Stimulated activated CD8-positive, alpha-beta memory T cell treated with anti-CD3 and anti-CD28 coated beads, Interleukin-15, amount 100 ng/mL, for 4 hours (primary cell): ENCODE results near the gene TCF15.

Source experiments
- DNase-seq, 2 donors: peaks; one replicate each; pipeline ENCODE4 v3.0.0-alpha.2; 2020; ENCODE audit warnings: low read depth in 2 of 2

Gene TCF15

DNA sequence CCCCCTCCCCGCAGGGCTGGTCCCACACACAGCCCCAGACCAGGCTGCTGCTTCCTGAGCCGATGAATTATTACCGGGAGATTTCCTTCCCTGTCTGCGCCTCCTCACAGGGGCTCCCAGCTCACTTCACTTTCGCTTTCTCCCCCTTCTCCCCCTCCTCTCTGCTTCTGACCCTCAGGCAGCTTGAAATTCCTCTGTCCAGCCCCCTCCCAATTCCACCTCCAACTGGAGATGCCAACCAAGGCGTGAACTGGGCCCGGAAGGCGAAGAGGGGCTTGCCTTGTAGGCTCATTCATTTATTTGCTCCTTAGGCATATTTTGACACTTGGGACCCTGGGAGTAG, 1.7 kb upstream of the TCF15 start:
- DNase-seq = no peak

DNA sequence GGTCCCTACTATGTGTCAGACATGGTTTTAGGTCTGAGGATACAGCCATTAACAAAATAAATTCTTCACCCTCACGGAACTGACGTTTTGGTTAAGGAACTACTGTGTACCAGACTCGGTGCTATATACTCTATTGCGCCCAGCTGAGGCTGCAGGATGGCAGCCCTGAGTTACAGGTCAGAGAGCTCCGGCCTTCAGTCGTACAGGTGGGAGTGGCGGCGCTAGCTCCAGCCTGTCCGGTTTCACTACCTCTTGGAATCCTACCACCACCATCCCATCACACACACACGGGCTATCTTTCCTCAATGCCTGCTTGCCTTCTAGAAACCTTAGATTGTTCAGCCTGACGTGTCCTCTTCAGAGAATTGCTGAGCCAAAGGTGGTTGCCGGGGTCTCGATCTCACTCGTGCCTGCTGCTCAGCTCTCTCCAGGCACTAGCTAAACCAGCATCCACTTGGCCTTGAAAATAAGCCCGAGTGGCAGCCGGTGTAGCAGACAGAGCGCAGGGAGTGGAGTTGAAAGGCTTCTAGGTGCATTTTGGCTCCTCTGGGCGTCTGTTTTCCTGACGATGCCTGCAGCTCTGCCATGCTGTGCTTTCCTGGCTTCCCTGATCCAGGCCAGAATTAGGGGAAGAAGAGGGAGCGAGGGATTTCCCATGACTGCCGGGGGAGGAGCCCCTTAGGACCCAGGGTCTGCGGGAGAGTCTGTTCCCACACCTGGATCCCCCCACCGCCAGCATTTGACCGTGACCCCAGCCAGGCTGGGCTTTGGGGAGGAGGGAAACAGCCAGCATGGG, 1.1 kb upstream of the TCF15 start:
- DNase-seq = no peak

GRCh38 chr20:609371-609964, 641 bp downstream of the TCF15 start:
- no peak for DNase-seq

GRCh38 chr20:608970-609369, 1.1 kb downstream of the TCF15 start:
- DNase-seq = no peak

DNA sequence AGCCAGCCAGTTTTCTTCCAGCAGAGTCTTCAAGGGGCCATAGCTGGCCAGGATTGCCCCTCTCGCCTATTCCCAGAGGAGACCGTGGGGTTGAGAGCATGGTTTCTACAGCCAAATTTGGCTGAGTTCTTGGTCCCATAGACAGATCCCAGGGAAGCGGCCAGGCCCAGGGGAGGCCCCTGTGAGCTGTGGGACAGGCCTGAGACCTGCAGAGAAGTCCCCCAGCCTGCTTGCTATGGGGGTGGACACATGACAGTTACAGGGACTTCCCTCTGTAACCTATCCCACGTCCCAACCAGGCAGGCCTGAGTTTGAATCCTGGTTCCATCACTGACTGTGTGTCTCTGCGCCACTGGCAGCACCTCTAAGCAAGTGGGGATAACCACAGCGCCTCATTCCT, 2.6 kb downstream of the TCF15 start:
- DNase-seq = no peak

DNA sequence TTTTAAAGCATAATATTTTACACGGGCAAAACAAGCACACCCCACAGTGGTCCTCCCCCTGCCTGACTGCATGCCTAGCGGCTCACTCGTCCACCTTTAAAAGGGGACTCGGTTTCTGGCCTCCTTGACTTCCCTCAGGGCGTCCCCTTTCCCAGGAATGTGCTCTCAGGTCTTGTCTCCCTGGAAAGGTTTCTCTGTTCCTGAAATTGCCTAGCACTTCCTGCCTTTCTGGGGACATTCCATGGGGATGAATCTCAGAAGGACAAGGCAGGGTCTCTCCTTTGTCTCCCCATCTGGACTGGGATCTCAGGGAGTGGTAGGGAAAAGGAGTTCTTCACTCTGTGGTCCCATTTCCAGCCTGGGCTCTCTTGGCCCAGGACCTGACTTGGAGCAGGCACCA, 4.9 kb downstream of the TCF15 start:
- no peak for DNase-seq

DNA sequence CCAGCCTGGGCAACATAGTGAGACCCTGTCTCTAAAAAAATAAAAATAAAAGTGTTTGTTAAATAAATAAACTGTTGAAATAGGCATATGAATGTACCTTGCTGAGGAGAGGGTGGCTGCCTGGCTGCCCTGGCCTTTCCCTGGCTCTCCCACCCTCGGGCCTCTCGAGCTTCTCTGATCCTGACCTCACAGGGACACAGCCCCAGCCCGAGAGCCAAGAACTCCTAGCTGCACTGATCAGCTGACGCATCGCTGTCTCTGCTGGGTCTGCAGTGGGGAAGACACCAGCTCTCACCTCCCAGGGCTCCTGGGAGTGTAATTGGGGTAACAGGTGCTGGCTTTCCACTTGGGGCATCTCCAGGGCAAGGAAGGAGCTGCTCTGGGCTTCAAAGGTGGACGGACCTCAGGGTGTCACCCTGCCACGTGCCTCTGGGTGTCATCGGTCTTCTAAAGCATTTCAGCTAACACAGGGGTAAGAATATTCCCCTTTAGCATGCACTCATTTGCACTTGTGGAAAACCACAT, 6.9 kb downstream of the TCF15 start:
- DNase-seq = no peak

- DNase-seq = no peak
These were observed 7.8 kb downstream of the TCF15 start for GRCh38 chr20:602111-602970.

GRCh38 chr20:600736-601135, 9.4 kb downstream of the TCF15 start:
- no peak for DNase-seq

DNA sequence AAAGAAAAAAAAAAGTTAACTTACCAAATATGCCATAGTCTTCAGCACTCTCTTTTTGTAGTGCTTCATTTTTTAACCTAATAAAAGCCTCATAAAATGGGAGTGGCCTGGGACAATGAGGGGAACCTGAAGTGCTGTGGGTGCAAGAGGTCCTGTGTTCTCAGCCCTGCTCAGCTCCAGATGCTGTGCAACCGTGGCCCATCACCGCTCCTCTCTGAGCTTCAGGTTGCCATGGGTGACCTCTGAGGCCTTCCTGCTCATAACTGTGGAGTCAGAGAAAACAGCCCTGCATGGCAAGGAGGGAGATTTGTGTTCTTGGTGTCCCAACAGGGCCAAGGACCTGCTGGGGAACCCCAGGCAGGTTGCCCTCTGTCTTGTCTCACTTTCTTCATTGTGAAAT, 10.0 kb downstream of the TCF15 start:
- DNase-seq = no peak

DNA sequence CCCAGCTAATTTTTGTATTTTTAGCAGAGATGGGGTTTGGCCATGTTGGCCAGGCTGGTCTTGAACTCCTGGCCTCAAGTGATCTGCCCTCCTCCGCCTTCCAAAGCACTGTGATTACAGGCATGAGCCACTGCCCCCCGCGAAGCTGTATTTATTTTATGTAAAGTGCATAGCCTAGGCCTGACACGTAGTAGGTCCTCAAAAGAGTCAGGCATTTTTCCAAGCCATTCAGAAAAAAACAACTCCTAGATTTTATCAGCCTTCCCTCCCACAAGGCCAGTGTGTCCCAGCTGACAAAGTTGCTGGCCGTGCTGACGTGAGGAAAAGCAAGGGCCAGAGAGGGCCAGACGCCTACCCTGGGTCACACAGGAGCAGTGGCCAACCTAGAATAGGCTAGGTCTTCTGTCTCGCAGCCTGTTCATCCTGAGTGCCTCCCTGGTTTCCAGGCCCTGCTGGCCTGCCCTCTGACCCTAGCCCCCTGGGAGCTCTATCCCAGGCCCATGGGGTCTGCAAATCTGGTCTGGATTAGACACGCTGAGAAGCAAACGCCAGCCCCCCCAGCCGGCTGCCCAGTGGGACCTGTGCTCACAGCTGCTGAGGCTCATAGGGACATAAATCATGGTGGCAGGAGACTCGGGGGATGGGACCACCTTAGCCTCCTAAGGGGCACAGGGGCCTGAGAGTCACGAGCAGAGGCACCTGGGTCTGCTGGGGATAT, 11.8 kb downstream of the TCF15 start:
- DNase-seq = no peak

DNA sequence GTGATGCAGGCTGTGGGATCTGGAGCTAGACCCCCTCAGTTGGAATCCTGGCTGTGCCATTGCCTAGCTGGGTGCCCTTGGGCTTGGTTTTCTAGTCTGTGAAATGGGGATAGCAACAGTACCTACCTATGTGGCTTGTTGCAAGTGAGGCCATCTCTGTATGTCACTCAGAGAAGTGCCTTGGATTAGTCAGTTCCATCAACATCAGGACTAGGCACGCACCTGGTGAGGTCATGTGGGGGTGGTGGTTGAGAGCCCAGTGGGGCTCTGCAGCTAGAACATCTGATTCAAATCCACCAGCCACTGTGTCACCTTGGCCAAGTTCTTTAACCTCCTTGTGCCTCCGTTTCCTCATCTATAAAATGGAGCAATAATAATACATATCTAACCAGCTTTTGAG, 12.5 kb downstream of the TCF15 start:
- no peak for DNase-seq

DNA sequence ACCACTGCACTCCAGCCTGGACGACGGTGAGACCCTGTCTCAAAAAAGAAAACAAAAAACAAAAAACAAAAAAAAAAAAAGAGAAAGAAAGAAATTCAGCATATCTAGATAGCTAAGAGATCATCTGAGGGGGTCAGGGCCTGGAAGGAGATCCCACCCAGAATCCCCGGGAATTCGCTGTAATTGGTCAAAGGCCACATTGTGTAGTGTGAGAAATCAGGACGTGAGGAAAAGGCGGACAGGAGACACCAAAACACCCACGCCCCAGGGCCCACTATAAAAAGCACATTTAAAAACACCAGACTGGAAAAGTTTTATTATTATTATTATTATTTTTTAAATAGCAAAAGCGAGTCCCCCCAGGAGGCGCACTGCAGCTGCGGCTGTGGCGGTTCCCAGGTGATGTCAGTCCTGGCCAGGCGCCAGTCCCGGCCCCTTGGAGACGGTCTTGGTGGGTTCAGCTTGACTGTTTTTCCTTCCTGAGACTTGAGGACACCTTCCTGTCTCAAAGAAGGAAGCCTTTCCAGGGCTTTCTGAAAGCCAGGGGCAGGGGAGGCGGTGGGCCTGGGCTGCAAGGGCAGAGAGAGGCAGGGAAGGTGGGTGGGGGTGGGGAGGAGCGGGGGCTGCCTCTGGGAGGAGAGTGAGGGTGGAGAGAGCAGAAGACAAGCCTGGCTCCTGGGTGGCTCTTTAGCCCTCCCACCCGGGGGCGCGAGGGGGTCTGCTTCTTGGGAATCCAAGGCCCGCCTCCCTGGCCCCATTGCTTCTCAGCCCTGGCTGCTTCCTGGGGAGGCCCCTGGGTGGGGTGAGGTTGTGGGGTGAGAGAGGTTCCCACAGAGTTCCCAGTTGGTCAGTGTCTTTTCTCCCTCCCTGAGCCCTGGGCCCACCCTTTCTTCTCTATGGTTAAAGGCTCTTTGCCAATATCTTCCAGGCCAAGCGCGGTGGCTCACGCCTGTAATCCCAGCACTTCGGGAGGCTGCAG, 14.5 kb downstream of the TCF15 start:
- no peak for DNase-seq

DNA sequence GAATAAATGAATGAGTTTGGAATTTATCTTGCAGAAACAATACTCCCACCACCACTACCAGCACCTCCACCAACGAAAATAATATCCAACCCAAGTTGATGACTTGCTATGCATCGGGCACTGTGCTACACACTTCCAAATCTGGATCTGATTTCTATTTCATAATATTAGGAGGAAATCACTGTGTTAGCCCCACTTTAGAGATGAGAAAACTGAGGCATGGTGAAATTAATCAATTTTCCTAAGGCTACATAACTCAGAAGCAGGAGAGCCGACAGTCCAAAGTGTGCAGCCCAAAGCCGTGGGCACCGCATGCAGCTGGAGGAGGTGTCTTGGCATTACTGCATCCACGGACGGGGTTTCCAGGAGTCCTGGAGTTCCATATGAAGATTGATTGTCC, 17.6 kb downstream of the TCF15 start:
- no peak for DNase-seq

- DNase-seq = no peak
These were observed 18.2 kb downstream of the TCF15 start for GRCh38 chr20:591941-592340.

- DNase-seq = no peak
These were observed 21.0 kb downstream of the TCF15 start for GRCh38 chr20:588932-589672.

DNA sequence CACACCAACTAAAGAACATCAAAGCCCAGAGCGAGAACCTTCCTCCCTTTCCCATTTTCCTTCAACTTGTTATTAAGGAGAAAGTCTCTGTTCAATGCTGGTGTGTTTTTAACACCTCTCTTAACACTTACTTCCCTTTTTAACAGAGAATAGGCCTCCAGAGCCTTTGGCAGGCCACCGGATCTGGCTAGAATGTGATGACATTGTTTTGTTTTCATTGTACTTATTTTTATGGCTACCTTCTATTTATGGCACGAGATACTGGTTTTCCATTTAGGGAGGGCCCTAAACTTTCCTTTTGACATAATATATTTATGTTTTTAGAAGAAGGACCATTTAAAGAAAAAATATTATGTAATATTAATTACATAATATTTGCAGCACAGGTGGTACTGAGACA, 21.6 kb downstream of the TCF15 start:
- DNase-seq = no peak

DNA sequence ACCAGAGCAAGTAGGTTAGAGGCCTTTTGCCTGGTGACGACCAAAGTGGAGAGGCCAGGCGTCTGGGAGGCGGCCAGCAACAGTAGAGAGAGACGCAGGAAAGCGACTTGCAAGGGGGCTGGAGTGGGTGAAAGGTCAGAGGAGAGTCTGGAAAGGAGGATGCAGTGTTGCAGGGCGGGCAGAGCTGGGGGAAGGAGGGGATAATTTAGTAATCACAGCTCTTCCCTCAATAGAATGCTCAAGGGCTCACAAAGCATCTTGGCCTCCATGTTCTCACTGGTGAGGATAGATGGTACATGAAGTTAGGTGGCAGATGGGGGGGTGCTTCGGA, 25.2 kb downstream of the TCF15 start:
- no peak for DNase-seq

DNA sequence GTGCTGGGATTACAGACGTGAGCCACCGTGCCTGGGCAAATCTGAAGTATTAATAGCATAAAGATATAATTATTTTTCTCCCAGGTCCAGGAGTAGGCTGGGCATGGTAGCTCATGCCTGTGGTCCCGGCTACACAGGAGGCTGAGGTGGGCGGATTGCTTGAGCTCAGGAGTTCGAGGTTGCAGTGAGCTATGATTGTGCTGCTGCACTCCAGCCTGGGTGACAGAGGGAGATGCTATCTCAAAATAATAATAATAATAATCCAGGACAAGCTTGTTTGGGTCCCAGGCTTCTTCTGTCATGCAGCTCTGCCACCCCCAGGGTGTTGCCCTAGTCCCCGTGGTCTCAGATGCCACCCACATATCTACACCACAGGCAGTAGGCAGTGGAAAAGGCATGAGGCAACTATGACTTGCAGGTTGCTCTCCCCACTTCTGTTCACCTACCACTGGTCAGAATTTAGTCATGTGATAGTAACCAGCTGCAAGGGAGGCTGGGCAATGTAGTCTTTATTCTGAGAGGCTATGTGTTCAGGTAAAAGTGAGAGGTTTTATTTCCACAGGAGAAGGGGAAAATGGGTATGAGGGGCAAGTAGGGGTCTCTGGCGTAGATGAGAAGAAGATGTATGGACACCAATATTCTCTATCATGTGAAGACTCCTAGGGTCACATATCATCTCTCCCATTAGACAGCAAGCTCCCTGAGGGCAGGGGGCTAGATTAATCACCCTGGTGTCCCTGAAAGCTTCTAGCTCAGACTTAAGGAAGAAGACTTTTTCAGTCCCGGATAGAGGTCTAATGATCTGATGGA, 25.7 kb downstream of the TCF15 start:
- DNase-seq = no peak
